HepG2 (cell line): ENCODE results near the gene KANK4. TPM values are rescaled to one million over a fixed set of nuclear protein-coding genes. Genes with fewer than 3 reads are reported as not detected.

Experiments used
- ATAC-seq: fragments of 200-7000 bp; cut with Tn5 transposase; 3 replicates; pipeline ENCODE4 v1.9.1; 2020; ENCODE audit warnings: mild to moderate bottlenecking, moderate library complexity
- BruUV-seq: library from RNA; stranded (reverse); fragments of 400-500 nt; replicated peaks from 2 replicates; lab custom pipeline; 2021; lab: Mats Ljungman, UMichigan
- CTCF ChIA-PET: fragments of 300-600 bp; formaldehyde crosslinking; extraction: SDS; loops from one replicate; lab custom pipeline; 2021; ENCODE audit warnings: low total read pairs, inconsistent platforms, low intra/inter-chr PET ratio; lab: Yijun Ruan, JAX
- POLR2A ChIA-PET: fragments of 350-600 bp; sonication (Branson Sonifier 250); formaldehyde crosslinking; loops from one replicate; lab custom pipeline; 2020; ENCODE audit warnings: antibody characterized with exemption, inconsistent platforms; lab: Yijun Ruan, JAX
- DNase-seq: peaks from one replicate; pipeline ENCODE4 v3.0.0-alpha.2; 2015; ENCODE audit warnings: low spot score
- FAIRE-seq: peaks from 3 replicates; lab custom pipeline; 2011; peaks lifted over from hg19 to GRCh38; lab: Jason Lieb, UNC
- H2AFZ ChIP-seq: one replicate; pipeline ENCODE4 v1.6.1; 2011; ENCODE audit warnings: low read length, inconsistent platforms
- H3K27ac ChIP-seq: fragments of 300-600 bp; 3 replicates; pipeline ENCODE4 v1.8.0; 2011; ENCODE audit warnings: mixed run types, mild to moderate bottlenecking, mixed read lengths, low read length, inconsistent platforms; ENCODE audit not compliant: insufficient read depth; ENCODE audit errors: extremely low read length
- H3K27me3 ChIP-seq, 2 experiments: fragments of 200-600 bp in 1 of 2; 2 replicates in 1 of 2; 3 replicates in 1 of 2; pipeline versions ENCODE4 v1.6.0 to v1.8.0; 2011; ENCODE audit warnings: low read length in 2 of 2, mild to moderate bottlenecking in 2 of 2, moderate library complexity in 2 of 2, inconsistent platforms in 1 of 2; ENCODE audit not compliant: insufficient read depth in 2 of 2, control insufficient read depth in 1 of 2
- H3K36me3 ChIP-seq, 2 experiments: fragments of 200-600 bp in 1 of 2; replicated peaks in 1 of 2; 2 replicates in 1 of 2; 3 replicates in 1 of 2; pipeline versions ENCODE4 v1.5.1 to v1.8.0; 2011; ENCODE audit warnings: low read length in 2 of 2, inconsistent platforms in 1 of 2; ENCODE audit not compliant: insufficient read depth in 2 of 2, control insufficient read depth in 1 of 2
- H3K4me1 ChIP-seq: 2 replicates; pipeline ENCODE4 v1.5.1; 2012; ENCODE audit warnings: low read length, inconsistent platforms; ENCODE audit not compliant: insufficient read depth
- H3K4me2 ChIP-seq: 2 replicates; pipeline ENCODE4 v1.6.0; 2011; ENCODE audit warnings: low read depth, low read length, inconsistent platforms
- H3K4me3 ChIP-seq, 3 experiments: fragments of 200-600 bp in 1 of 3; sonication (generic), shearing (Covaris generic) in 1 of 3; replicated peaks in 1 of 3; 2 replicates each; pipeline ENCODE4 v1.5.1; 2011 to 2016; ENCODE audit warnings: low read length in 3 of 3, inconsistent platforms in 2 of 3, low read depth in 2 of 3, mild to moderate bottlenecking in 2 of 3, control low read depth in 1 of 3, mixed read lengths in 1 of 3; ENCODE audit not compliant: insufficient read depth in 1 of 3
- H3K79me2 ChIP-seq: one replicate; pipeline ENCODE4 v1.6.1; 2011; ENCODE audit warnings: low read length, inconsistent platforms; ENCODE audit not compliant: insufficient read depth
- H3K9ac ChIP-seq: 2 replicates; pipeline ENCODE4 v1.6.0; 2011; ENCODE audit warnings: mild to moderate bottlenecking, low read depth, low read length, inconsistent platforms; ENCODE audit not compliant: insufficient read depth
- H3K9me3 ChIP-seq: 2 replicates; pipeline ENCODE4 v1.5.1; 2012; ENCODE audit warnings: mild to moderate bottlenecking, low read length
- H4K20me1 ChIP-seq: 2 replicates; pipeline ENCODE4 v1.6.0; 2011; ENCODE audit warnings: inconsistent platforms, mild to moderate bottlenecking, low read length, moderate library complexity; ENCODE audit not compliant: insufficient read depth
- MED8 ChIP-seq: sonication (generic); formaldehyde crosslinking; IDR thresholded peaks from 2 replicates; pipeline ENCODE4 v1.8.1; 2023; ENCODE audit warnings: mild to moderate bottlenecking, missing genetic modification reagents; ENCODE audit not compliant: insufficient replicate concordance
- ZNF33B ChIP-seq: sonication (generic); formaldehyde crosslinking; IDR thresholded peaks from 2 replicates; pipeline ENCODE4 v1.5.1; 2020; ENCODE audit warnings: mild to moderate bottlenecking, missing genetic modification reagents
- ZNF484 ChIP-seq: sonication (generic); formaldehyde crosslinking; IDR thresholded peaks from 2 replicates; pipeline ENCODE4 v1.5.1; 2020; ENCODE audit warnings: mild to moderate bottlenecking, low read depth, missing genetic modification reagents, borderline replicate concordance
- ZNF564 ChIP-seq: sonication (generic); formaldehyde crosslinking; IDR thresholded peaks from 2 replicates; pipeline ENCODE4 v1.8.1; 2023; ENCODE audit warnings: mild to moderate bottlenecking, missing genetic modification reagents
- ZNF570 ChIP-seq: sonication (generic); formaldehyde crosslinking; IDR thresholded peaks from 2 replicates; pipeline ENCODE4 v1.4.0; 2020; ENCODE audit warnings: mild to moderate bottlenecking, missing genetic modification reagents, borderline replicate concordance
- ZNF724P ChIP-seq: sonication (generic); formaldehyde crosslinking; IDR thresholded peaks from 2 replicates; pipeline ENCODE4 v1.8.0; 2022; ENCODE audit warnings: missing genetic modification reagents, borderline replicate concordance
- WGBS: methylation state at CpG from one replicate; pipeline ENCODE4 v1.1.6; 2017; ENCODE audit warnings: low lambda C conversion rate; 5-methylcytosine and 5-hydroxymethylcytosine counted together
- in situ Hi-C: cut with HindIII; loops from 2 replicates; pipeline ENCODE4 v1.10.0; 2017; ENCODE audit warnings: low pct_unique_long_range_greater_than_20kb; ENCODE audit not compliant: extremely low pct_ligation_motif_present
- intact Hi-C: fragments of 100-400 bp; cut with micrococcal nuclease; formaldehyde crosslinking; loops from one replicate; pipeline ENCODE4 v1.10.0; 2022; ENCODE audit not compliant: unreplicated experiment
- polyA plus RNA-seq, 8 experiments: library from polyadenylated mRNA; depleted of rRNA in 3 of 8; stranded (reverse) in 7 of 8; unstranded in 1 of 8; fragments of >200 nt; fragmentation: Illumina TruSeq in 4 of 8; extraction: Trizol in 4 of 8; gene quantifications; 2 replicates each; pipeline versions ENCODE4 v1.2.1 to v1.2.3, GENCODE V29; 2011 to 2016; ENCODE audit warnings: low read depth in 4 of 8, missing spikeins in 1 of 8, mixed read lengths in 1 of 8; ENCODE audit not compliant: insufficient read depth in 1 of 8
- total RNA-seq, 5 experiments: library from RNA; depleted of rRNA; stranded (reverse); fragments of >200 nt; fragmentation: Illumina TruSeq; extraction: Trizol; gene quantifications; 2 replicates each; pipeline ENCODE4 v1.2.3, GENCODE V29; 2016; ENCODE audit warnings: low read depth in 1 of 5
- TF ChIP-seq, protein P1 (sequence below): sonication (generic); formaldehyde crosslinking; conservative IDR thresholded peaks from 2 replicates; pipeline ENCODE4 v1.4.0; 2020; ENCODE audit warnings: missing genetic modification reagents
- TF ChIP-seq, protein P2 (sequence below): sonication (generic); formaldehyde crosslinking; IDR thresholded peaks from 2 replicates; pipeline ENCODE4 v1.8.1; 2022; ENCODE audit warnings: low read depth, mild to moderate bottlenecking, missing genetic modification reagents
- TF ChIP-seq, protein P3 (sequence below): IDR thresholded peaks from 2 replicates; pipeline ENCODE4 v1.6.1; 2016; ENCODE audit warnings: mild to moderate bottlenecking
- TF ChIP-seq, protein P4 (sequence below): sonication (generic); formaldehyde crosslinking; IDR thresholded peaks from 2 replicates; pipeline ENCODE4 v1.9.0; 2021; ENCODE audit warnings: missing genetic modification reagents, borderline replicate concordance
- TF ChIP-seq, protein P5 (sequence below): IDR thresholded peaks from 2 replicates; pipeline ENCODE4 v1.6.1; 2018; ENCODE audit warnings: missing genetic modification reagents
- TF ChIP-seq, protein P6 (sequence below): sonication (generic); formaldehyde crosslinking; IDR thresholded peaks from 2 replicates; pipeline ENCODE4 v1.8.0; 2022; ENCODE audit warnings: missing genetic modification reagents, mild to moderate bottlenecking, inconsistent platforms, borderline replicate concordance

Gene KANK4
- total and polyA plus RNA-seq, 2 of the 13 experiments (the other 11 are each of a cell fraction or from before 2014, with no cell fraction given) = 16.1 to 25.7 TPM

DNA sequence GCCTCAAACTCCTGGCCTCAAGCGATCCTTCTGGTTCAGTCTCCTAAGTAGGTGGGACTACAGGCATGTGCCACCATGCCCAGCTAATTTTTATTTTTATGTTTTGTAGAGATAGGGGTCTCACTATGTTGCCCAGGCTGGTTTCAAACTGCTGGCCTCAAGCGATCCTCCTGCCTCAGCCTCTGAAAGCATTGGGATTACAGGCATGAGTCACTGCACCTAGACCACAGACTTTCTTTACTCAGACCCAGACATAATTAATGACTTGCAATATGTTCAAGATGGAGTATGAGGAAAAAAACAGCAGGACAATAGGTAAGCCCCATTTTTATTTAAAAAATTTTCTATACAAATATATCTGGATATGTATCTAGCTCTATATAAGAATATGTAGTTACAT, 13.2 kb downstream of the KANK4 start:
- FAIRE-seq = no peak
- peaks cover 2% of the 10 kb centered on the region; the same call in 1 of the 2 replicates for H4K20me1 ChIP-seq
- TF ChIP-seq, protein P1, sequence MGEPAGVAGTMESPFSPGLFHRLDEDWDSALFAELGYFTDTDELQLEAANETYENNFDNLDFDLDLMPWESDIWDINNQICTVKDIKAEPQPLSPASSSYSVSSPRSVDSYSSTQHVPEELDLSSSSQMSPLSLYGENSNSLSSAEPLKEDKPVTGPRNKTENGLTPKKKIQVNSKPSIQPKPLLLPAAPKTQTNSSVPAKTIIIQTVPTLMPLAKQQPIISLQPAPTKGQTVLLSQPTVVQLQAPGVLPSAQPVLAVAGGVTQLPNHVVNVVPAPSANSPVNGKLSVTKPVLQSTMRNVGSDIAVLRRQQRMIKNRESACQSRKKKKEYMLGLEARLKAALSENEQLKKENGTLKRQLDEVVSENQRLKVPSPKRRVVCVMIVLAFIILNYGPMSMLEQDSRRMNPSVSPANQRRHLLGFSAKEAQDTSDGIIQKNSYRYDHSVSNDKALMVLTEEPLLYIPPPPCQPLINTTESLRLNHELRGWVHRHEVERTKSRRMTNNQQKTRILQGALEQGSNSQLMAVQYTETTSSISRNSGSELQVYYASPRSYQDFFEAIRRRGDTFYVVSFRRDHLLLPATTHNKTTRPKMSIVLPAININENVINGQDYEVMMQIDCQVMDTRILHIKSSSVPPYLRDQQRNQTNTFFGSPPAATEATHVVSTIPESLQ (CRISPR knock-in tag) = no peak
- TF ChIP-seq ZNF484 (CRISPR knock-in tag) (no peak), ZNF570 (CRISPR knock-in tag) (no peak), ZNF564 (CRISPR knock-in tag) (no peak), ZNF724P (CRISPR knock-in tag) (no peak), MED8 (CRISPR knock-in tag) (no peak), ZNF33B (CRISPR knock-in tag) (no peak)
- TF ChIP-seq, protein P2, sequence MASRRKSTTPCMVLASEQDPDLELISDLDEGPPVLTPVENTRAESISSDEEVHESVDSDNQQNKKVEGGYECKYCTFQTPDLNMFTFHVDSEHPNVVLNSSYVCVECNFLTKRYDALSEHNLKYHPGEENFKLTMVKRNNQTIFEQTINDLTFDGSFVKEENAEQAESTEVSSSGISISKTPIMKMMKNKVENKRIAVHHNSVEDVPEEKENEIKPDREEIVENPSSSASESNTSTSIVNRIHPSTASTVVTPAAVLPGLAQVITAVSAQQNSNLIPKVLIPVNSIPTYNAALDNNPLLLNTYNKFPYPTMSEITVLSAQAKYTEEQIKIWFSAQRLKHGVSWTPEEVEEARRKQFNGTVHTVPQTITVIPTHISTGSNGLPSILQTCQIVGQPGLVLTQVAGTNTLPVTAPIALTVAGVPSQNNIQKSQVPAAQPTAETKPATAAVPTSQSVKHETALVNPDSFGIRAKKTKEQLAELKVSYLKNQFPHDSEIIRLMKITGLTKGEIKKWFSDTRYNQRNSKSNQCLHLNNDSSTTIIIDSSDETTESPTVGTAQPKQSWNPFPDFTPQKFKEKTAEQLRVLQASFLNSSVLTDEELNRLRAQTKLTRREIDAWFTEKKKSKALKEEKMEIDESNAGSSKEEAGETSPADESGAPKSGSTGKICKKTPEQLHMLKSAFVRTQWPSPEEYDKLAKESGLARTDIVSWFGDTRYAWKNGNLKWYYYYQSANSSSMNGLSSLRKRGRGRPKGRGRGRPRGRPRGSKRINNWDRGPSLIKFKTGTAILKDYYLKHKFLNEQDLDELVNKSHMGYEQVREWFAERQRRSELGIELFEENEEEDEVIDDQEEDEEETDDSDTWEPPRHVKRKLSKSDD = no peak
- TF ChIP-seq, protein P3, sequence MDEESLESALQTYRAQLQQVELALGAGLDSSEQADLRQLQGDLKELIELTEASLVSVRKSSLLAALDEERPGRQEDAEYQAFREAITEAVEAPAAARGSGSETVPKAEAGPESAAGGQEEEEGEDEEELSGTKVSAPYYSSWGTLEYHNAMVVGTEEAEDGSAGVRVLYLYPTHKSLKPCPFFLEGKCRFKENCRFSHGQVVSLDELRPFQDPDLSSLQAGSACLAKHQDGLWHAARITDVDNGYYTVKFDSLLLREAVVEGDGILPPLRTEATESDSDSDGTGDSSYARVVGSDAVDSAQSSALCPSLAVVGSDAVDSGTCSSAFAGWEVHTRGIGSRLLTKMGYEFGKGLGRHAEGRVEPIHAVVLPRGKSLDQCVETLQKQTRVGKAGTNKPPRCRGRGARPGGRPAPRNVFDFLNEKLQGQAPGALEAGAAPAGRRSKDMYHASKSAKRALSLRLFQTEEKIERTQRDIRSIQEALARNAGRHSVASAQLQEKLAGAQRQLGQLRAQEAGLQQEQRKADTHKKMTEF (CRISPR knock-in tag) = no peak
- TF ChIP-seq, protein P4, sequence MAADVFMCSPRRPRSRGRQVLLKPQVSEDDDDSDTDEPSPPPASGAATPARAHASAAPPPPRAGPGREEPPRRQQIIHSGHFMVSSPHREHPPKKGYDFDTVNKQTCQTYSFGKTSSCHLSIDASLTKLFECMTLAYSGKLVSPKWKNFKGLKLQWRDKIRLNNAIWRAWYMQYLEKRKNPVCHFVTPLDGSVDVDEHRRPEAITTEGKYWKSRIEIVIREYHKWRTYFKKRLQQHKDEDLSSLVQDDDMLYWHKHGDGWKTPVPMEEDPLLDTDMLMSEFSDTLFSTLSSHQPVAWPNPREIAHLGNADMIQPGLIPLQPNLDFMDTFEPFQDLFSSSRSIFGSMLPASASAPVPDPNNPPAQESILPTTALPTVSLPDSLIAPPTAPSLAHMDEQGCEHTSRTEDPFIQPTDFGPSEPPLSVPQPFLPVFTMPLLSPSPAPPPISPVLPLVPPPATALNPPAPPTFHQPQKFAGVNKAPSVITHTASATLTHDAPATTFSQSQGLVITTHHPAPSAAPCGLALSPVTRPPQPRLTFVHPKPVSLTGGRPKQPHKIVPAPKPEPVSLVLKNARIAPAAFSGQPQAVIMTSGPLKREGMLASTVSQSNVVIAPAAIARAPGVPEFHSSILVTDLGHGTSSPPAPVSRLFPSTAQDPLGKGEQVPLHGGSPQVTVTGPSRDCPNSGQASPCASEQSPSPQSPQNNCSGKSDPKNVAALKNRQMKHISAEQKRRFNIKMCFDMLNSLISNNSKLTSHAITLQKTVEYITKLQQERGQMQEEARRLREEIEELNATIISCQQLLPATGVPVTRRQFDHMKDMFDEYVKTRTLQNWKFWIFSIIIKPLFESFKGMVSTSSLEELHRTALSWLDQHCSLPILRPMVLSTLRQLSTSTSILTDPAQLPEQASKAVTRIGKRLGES (CRISPR knock-in tag) = no peak
- TF ChIP-seq, protein P5, sequence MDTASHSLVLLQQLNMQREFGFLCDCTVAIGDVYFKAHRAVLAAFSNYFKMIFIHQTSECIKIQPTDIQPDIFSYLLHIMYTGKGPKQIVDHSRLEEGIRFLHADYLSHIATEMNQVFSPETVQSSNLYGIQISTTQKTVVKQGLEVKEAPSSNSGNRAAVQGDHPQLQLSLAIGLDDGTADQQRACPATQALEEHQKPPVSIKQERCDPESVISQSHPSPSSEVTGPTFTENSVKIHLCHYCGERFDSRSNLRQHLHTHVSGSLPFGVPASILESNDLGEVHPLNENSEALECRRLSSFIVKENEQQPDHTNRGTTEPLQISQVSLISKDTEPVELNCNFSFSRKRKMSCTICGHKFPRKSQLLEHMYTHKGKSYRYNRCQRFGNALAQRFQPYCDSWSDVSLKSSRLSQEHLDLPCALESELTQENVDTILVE (CRISPR knock-in tag) = no peak
- TF ChIP-seq, protein P6, sequence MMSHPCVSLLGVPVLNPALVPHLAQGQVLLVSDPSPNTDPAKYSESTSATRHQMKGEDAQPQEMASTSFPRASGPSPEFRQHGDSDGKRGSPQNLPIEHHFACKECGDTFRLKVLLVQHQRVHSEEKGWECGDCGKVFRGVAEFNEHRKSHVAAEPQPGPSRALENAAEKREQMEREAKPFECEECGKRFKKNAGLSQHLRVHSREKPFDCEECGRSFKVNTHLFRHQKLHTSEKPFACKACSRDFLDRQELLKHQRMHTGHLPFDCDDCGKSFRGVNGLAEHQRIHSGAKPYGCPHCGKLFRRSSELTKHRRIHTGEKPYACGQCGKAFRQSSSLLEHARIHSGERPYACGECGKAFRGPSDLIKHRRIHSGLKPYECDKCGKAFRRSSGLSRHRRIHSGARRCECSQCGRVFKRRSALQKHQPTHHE (CRISPR knock-in tag) = no peak
- TF ChIP-seq, all 625 proteins: peak for 0
- no peak overlapping the region for H3K9ac ChIP-seq
- H3K9me3 ChIP-seq = no peaks in the 10 kb centered on the region
- no peak overlapping the region for H2AFZ ChIP-seq
- in situ Hi-C loops = no loop called here
- no peak overlapping the region for H3K27ac ChIP-seq
- peaks cover 4 to 16% of the 10 kb centered on the region in 2 experiments; a peak in 4 of 5 replicates for H3K36me3 ChIP-seq
- ATAC-seq (no peak), DNase-seq (no peak)
- H3K4me2 ChIP-seq = no peak overlapping the region
- H3K4me1 ChIP-seq = peaks cover 6% of the 10 kb centered on the region
- H3K79me2 ChIP-seq = peaks cover 40% of the 10 kb centered on the region
- H3K27me3 ChIP-seq = no peaks in the 10 kb centered on the region; a peak in 1 of 5 replicates
- ChIA-PET POLR2A (no interaction called here), CTCF (no interaction called here)
- no TSS peak for BruUV-seq
- intact Hi-C loops = no loop called here
- no peak overlapping the region for H3K4me3 ChIP-seq
- WGBS = 100% methylated on average over 2 of the region's 2 CpGs
